HG03060 (cell line): ENCODE measurements around the gene ANP32A.

Experiments
- ATAC-seq: cut with Tn5 transposase; IDR thresholded peaks from one replicate; pipeline ENCODE4 v1.9.1; 2021; ENCODE audit warnings: low read depth, moderate number of reproducible peaks; ENCODE audit not compliant: unreplicated experiment

ANP32A gene

DNA sequence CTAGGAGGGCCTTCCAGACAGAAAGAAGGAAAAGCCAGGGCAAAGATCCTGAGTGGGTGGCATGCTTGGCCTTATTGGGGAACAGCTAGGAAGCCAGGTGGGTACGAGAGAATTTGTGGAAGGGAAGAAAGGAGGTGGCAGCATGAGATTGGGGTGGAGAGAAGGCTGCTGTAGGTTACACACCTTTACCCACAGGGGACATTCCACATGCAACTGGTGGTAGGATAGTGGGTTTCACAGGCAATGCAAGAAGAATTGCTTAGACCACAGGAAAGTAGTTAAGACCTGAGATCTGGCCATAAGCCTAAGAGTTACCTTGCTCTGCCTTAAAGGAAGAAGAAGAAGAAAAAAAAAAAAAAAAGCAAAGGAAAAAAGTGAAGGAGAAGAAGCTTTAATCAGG is 19.8 kb downstream of the ANP32A start:
- no peak for ATAC-seq

DNA sequence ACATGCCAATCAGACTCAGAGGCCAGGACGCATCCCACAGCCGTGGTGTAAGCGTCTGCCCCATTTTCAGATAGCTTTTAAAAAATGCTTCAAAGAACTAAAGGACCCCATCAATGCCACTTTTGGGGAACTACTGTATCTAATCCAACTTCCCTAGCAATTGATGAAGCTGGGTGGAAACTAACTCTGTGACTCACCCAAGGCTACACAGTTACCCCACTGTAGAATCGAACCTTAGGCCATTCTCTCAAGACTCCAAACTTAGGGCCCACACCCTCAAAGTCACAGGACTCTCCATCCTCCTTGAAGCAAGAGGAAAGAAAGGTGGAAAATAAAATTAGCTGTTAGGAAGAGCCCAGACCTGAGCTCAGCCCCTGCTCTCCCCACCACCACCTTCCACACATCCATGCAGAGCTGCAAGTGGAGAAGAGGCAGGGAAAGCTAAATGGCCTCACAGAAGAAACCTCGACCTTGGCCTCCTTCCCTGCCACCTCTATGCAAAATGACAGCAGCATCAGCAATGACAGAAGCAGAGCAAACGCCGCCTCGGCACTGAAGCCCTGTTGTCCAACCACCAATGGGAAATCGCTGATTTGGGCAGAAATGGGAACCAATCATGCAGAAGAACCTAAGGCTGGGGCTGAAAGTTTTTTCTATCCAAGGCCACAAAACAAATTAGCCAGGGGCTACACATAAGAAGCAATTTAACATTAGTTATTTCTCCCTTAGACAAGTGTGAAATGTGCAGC is 22.2 kb downstream of the ANP32A start:
- ATAC-seq: no peak

DNA sequence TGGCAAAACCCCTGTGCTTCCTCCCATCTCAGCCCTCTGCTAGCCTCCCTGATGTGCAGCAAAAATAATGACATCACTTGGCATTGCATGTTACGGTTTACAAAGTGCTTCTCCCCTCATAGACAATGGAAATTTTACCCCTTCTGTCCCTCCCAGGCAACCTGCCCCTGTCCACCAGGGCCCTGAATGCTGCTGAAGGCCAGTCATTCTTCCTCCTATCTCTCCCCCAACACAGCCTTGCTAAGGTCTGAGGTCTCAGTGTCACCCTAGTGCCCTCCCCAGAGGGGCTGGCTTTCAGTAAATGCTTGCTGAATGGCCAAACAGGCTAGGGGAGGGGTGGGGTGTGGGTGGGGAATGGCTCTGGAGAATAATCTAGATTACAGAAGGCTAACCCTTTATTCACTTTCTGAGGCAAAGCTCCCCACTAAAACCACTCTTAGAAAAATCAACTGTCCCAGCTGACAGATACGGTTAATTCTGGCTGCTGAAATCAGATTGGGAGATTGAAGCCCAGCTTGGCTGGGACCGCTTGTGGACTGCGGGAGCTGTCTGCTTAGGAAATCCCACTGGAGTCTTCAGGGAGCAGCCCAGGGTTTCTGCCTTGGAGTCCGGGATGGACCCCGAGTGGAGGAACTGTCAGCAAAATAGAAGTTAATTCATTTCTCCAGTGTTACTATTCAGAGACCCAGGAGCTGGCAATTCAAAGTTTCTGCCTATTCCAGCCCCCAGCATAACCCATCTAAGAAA is 22.9 kb downstream of the ANP32A start:
- no peak for ATAC-seq

DNA sequence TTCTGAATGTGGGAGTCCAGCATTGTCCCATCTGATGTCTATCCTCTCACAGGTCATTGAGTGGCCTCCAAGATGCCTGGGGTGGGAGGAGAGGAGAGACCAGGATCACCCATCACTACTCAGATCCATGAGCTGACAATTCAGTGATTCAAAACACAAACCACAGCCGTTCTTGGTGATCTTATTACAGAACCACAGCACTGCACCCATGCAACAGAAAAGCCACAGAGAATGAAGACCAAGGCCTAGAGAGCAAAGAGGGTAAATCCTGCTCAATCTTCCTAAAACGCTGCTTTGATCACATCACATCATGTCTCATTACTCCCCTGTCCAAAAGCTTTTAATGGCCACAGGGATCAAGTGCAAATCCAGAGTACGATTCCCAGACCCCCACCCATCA is 23.5 kb downstream of the ANP32A start:
- ATAC-seq: no peak

DNA sequence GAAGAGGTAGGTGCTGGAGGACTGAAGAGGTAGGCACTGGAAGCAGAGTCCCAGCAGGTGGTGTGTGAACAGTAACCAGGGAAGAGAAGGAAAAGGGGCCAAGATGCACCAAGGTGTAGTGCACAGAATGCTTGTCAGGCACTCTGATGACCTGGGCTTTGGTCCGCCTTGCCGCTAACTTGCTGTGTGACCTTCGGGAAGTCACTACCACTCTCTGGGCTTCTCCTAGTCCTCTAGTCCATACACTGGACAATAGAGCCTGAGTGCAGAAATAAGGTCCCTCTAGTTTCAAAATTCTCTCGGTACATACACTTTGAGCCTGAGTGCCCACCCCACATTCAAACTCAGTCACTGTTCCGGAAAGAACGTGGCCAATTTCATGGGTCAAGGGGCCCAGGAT is 24.1 kb downstream of the ANP32A start:
- ATAC-seq: no peak

DNA sequence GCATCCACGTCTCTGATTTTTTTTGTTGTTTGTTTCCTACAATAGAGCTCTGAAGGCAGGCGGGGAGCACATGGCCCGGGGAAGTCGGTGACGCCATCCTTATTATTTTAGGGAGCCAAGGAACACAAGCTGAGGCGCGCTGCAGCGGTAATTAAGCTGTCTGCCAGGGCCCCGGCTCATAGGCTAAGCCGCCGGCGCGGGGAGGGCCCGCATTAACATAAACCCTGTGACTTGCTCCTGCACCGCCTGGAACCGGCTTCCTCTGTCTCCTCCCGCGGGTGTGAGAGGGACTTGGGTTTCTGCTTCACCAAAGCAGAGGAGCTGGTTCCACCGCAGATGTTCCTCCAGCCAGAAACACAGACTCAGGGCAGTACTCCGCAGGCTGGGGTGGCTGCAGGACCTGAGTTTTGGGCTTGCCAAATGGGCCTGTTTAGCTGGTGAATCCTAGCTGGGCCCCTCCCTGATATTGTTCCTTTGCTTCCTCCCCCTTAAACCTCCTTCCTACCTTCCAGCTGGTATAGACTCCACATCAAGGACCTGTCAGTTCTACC is 25.3 kb downstream of the ANP32A start:
- ATAC-seq: no peak

DNA sequence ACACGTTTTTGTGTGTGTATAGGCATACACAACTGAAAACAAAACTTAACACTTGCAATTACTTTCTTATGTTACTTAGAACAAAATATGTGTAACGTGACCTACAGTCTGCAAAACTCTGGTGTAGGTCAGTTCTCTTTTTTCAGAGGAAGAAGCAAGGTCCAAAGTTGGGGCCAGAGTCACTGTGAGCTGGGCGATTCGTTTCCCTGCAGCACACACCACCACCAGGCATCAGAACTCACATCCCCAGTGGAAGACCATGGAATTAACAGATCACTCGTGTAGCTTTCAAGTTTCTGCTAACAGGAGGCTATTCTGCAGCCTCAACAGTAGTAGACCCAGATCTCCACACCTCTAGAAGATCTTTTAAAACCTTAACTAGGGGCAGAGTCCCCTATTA is 25.8 kb downstream of the ANP32A start:
- no peak for ATAC-seq

DNA sequence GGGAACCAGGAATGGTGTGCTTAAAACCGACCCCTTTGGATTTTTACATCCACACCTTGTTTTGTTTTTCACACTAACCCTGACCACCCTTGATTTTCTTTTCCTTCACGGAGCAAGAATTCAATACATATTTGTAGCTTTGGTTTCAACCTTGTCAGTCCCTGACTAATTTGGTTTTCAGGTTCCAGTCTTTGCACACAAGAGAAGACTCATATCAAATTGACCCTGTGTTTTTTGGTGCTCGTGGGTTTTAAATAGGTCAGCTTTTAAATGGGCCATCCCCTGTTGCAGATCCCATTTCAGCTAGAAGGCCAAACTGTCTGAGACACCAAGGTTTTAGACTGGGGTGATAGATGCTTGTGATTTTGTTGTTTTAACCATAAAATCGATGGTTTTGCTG is 26.4 kb downstream of the ANP32A start:
- no peak for ATAC-seq

DNA sequence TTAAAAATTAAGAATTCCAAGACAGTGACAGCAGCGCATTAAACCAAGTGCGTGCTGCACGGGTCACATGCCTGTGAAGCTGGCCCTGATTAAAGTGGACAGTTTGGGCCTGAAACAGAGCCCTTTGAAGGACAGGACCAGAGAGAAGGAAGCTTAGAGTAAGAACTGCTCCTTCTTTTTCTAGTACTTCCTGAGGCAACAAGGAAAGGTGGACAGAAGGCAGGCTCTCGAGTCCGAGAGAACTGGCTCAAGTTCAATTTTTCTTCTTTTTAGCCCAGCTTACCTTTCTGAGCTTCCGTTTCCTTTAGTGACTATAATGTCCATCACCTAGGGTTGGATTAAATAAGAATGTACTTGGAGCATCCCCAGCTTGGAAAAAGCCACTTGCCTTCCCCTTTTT is 26.9 kb downstream of the ANP32A start:
- no peak for ATAC-seq

DNA sequence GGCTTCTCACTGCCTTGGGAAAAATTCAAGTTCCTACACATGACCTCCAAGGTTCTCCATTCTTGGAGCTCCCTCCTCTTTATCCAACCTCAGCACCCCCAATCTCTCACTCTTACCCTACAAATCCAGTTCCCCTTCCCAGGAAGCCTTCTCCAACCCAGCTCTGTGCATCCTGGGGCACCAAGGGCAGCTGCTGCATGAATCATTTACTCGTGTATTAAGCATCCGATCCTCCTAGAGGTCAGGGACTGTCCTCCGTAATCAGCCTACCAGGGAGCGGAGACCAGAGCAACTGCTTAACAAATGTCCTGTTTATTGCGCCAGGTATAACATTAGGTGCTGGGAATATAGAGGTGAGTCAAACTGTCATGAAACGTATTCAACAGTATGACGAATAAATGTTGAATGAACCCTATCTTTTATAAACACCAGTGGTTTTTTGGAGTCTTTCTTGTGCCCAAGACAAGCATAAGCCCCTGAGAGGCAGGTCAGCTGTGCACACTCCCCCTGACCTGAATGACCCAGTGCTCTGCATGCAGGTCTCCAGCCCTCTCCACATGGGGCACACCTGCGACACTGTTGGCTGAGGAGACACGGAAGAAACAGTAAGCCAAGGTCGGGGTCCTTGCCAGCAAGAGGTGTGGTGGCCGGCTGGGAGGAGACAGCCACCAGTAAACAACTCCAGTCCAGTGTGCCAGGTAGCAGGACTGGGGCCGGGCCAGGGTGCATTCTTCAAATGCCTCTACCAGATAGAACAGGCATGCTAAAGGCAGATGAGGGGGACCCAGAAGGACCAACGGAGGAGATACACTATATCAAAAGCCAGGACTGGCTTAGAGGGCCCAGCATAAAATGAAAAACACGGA is 27.6 kb downstream of the ANP32A start:
- no peak for ATAC-seq

DNA sequence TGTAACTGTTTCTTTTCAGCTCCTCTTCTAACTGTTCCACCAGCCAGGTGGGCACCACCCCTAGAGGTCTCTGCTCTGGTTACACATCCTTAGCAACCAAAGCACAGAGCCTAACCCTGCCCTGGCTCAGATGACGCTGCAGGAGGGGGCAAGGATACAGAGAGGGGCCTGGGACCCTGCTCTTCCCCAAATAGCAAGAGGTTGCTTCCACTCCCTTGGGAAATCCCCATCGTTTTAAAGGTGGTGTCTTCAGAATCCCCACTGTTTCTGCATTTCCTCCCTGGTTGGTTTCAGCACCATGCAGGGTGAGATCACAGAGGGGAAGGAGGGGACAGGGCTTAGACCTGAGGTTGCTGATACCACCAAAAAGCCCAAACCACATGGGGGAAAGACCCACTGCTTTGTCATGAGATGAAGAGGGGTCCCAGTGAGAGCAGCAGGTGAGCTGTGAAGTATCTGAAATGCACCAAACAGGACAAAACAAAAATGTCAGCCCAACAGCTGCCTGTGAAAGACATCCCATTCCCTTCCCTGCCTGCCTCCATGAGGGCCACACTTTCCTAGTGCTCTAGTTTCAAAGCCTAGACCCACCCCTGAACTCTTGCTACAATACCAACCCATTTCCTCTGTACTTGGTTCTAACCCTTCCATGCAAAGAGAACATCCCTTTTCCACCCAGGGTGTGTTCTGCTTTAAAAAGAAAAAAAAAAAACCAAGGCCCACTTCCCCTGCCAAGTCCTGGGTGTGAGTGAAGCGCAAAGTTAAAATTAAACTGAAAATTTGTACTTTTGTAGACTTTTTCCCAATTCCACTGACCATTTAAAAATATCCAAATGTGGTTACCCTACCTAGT is 29.0 kb downstream of the ANP32A start:
- ATAC-seq: no peak

DNA sequence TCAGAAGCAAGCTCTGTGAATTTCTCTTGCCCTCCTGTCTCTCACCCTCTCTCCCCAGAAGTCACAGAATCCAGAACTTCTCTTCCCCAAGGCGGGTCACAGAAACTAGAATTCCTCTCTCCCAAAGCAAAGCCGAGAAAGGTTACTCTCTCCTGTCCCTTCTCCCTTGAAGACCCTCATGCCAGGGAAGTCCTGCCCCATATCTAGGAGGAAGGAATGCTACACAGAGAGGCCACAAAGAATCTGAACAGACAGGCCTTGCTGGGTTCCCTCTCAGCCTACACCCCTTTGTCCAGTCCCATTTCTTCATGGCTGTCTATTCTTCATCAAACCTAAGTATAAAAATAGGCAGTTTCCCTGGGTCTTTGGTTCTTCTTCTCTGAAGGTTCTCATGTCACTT is 29.8 kb downstream of the ANP32A start:
- no peak for ATAC-seq

DNA sequence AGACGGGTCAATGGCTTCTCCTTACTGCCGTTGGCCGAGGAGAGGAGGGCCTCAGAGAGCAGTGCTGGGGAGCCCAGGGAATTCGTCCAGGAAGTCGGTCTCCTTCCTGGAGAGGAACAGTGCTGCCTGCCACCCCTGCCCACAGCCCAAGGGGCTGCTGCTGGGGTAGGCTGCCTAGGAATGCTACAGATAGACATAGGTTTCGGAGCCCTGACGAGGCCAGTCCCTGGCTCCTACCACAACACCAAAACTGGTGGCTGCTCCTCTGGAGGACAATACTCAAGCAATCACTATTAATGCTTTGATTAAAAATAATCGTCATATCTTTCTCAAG is 30.5 kb downstream of the ANP32A start:
- no peak for ATAC-seq

DNA sequence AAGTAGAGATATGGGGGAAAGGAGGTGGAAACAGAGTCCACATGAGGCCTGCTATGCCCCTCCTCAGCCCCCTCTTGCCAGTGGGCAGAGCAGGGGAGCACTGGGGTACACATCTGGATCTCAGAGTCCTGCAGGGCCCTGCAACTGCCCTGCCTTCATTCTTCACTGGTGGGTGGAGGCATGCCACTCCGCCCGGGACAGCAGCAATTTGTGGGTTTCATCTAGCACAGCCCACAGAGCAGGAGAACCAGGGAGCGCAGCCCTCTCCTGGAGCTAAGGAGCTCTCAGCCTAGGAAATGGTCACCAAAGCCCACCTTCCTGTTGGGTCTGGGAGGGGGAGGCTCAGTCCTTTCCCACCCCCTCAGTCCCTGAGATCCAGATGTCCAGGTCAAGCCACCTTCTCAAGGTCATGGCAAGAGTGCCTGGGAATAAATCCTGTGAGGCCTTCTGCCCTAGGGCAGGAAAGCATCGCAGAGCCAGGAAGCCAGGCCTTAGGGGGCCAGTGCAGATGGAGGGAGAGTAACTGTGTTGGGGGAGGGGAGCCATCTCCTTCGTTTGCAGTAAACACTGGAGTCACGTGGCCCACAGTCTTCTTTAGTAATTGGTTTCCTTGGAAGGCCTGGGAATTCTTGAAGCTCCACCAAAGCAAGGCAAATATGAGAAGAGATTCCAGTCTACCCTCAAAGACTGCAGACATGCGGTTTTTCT is 31.0 kb downstream of the ANP32A start:
- no peak for ATAC-seq

DNA sequence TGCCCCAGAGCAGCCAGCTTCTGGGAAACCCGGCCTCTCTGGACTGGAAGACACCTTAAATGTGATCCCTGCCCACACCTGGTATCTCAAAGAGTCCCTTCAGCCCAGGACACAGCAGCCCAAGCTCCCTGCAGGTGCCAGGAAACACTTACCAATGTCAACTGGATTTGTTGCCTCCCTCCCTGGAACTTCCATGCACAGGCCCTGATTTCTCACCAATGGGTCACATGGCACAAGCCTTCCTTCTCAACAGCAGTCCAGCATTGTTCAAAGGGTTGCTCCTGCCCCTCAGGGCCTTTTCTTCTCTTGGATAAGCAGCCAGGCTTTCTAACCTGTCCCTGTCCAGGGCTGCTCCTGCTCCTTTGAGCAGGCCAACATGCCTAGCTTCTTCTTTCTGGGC is 31.6 kb downstream of the ANP32A start:
- no peak for ATAC-seq

DNA sequence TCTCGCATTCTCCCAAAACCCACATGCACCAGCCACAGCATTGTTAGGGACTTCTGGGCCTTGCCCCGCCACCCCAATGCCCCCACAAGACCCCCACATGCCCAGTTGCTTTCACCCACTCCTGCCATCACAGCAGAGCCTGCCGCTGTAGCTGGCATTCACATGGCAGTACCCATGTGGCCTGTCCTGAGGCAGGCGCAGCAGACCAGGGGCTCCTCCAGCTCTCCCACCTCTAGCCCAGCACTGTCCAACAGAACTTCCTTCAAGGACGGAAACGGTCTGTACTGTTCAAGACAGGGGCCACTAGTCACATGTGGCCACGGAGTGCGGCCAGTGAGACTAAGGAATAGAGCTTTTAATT is 32.5 kb downstream of the ANP32A start:
- no peak for ATAC-seq

DNA sequence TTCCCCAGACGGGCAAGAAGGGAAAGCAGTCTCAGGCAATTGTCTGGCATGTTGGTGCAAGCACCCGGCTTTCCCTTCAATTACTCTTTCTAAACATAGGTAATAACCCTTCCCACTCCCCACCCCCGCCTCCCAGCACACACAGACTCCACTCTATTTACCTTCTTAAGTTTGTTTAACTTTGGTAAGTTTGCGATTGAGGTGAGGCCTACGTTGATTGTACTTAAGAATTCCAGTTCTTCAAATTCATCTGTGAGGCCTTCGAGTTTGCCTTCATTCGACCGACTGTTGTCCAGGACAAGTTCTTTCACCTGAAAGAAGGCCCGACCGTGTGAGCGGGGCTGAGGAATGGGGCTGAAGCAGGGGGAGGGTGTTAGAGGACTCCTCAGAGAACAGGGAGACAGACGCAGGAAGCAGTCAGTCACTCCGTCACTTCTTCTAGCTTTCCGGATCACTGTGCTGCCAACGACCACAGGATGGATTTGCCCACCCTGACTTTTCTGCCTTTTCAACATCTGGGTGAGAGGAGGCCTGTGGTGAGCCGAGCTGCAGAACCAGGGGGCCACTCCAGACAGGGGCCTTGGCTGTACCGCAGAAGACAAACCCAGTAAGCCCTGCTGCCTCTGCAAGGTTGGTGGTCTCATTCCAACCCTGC is 33.0 kb downstream of the ANP32A start:
- ATAC-seq: no peak

DNA sequence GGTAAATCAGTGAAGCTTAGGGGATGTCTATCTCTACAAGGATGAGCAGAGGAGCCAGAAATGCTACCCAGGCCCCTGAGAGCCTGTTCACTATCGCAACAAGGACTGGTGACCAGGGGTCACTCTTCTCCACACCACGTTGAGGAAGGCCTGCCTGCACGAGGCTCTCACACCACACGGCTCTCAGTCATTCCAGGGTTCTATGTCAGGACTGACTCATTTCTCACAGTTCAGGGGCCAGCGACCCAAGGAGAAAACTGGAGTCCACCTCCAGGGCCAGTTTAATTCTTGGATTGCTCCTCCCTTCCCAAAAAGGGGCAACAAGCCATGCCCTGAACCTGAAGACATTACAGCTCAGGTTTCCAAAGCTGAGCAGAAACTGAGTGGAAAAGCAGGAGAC is 33.9 kb downstream of the ANP32A start:
- ATAC-seq: no peak

DNA sequence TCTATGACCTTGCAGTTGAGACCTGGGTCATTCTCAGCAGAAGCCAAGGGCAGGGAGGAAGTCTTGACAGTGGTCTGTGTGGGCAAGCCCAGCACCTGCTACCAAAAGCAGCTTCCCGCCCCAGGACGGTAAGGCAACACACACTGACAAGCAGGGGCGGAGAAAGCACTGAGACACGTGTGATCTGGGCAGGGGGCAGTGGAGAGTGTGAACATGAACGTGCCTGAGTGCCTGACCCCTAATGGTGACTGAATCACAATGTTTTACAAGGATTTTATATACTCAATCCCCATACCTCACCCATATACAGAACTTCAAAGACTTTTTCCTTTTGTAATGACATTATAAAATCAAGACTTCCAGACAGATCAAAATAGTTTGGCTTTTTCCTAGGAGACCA is 35.2 kb downstream of the ANP32A start:
- no peak for ATAC-seq
